ENCODE data around the gene PAPSS1.
A peak's percentile ranks its signal among the peaks of the same experiment; 100 is the strongest.

Gene PAPSS1

GRCh38 chr4:107683873-107684272 lies 36.2 kb downstream of the PAPSS1 start:
- Histone ChIP-seq H3K9me3 (ENCODE audit: insufficient read depth, low read length, severe bottlenecking) (no peaks in the 10 kb centered on the region), H3K4me3 (ENCODE audit: low read depth in 1 of 2, low read length in 2 of 2) (no peak overlapping the region), H3K4me1 (ENCODE audit: insufficient read depth, low read length) (no peaks in the 10 kb centered on the region), H3K27me3 (ENCODE audit: insufficient read depth, low read length, poor library complexity) (no peaks in the 10 kb centered on the region), H3K36me3 (ENCODE audit: insufficient read depth, low read length) (peaks cover 12% of the 10 kb centered on the region; the same call in 1 of the 2 replicates), H3K27ac (ENCODE audit: low read length) (no peak overlapping the region), H3K4me2 (ENCODE audit: insufficient read depth, low read length) (no peak overlapping the region), H4K20me1 (ENCODE audit: insufficient read depth, low read length) (no peaks in the 10 kb centered on the region), H3K79me2 (ENCODE audit: insufficient read depth, low read length) (no peaks in the 10 kb centered on the region), H3K9ac (ENCODE audit: low read depth, low read length) (no peak overlapping the region), H2AFZ (ENCODE audit: low read depth, low read length) (no peak overlapping the region)
- ATAC-seq (ENCODE audit: insufficient read depth, low read depth) (no peak), DNase-seq (no peak)
- TF ChIP-seq CTCF (IDR thresholded peaks at IDR 0.05; ENCODE audit: borderline replicate concordance, extremely low read depth, low read length, poor library complexity, severe bottlenecking) (no peak), EZH2 (IDR thresholded peaks at IDR 0.05; ENCODE audit: borderline replicate concordance, low read depth, low read length, severe bottlenecking) (no peak)

GRCh38 chr4:107682306-107682705 lies 37.7 kb downstream of the PAPSS1 start:
- H2AFZ ChIP-seq (ENCODE audit: low read depth, low read length): no peak overlapping the region
- H3K4me1 ChIP-seq (ENCODE audit: insufficient read depth, low read length): no peaks in the 10 kb centered on the region
- H3K4me3 ChIP-seq (ENCODE audit: low read depth in 1 of 2, low read length in 2 of 2): no peak overlapping the region
- H3K27ac ChIP-seq (ENCODE audit: low read length): no peak overlapping the region
- ATAC-seq (ENCODE audit: insufficient read depth, low read depth) (no peak), DNase-seq (no peak)
- H3K4me2 ChIP-seq (ENCODE audit: insufficient read depth, low read length): no peak overlapping the region
- peaks cover 20% of the 10 kb centered on the region; the same call in 1 of the 2 replicates for H3K36me3 ChIP-seq (ENCODE audit: insufficient read depth, low read length)
- no peaks in the 10 kb centered on the region for H3K79me2 ChIP-seq (ENCODE audit: insufficient read depth, low read length)
- TF ChIP-seq EZH2 (IDR thresholded peaks at IDR 0.05; ENCODE audit: borderline replicate concordance, low read depth, low read length, severe bottlenecking) (no peak), CTCF (IDR thresholded peaks at IDR 0.05; ENCODE audit: borderline replicate concordance, extremely low read depth, low read length, poor library complexity, severe bottlenecking) (no peak)
- H3K27me3 ChIP-seq (ENCODE audit: insufficient read depth, low read length, poor library complexity): no peaks in the 10 kb centered on the region
- no peak overlapping the region for H3K9ac ChIP-seq (ENCODE audit: low read depth, low read length)
- H4K20me1 ChIP-seq (ENCODE audit: insufficient read depth, low read length): no peaks in the 10 kb centered on the region
- H3K9me3 ChIP-seq (ENCODE audit: insufficient read depth, low read length, severe bottlenecking): peaks cover 3% of the 10 kb centered on the region

- Histone ChIP-seq H3K27ac (ENCODE audit: low read length) (no peak overlapping the region), H3K9me3 (ENCODE audit: insufficient read depth, low read length, severe bottlenecking) (no peaks in the 10 kb centered on the region), H3K9ac (ENCODE audit: low read depth, low read length) (no peak overlapping the region), H3K36me3 (ENCODE audit: insufficient read depth, low read length) (peaks cover 5% of the 10 kb centered on the region; the same call in 1 of the 2 replicates), H3K79me2 (ENCODE audit: insufficient read depth, low read length) (no peaks in the 10 kb centered on the region), H4K20me1 (ENCODE audit: insufficient read depth, low read length) (no peaks in the 10 kb centered on the region), H3K4me1 (ENCODE audit: insufficient read depth, low read length) (no peaks in the 10 kb centered on the region), H3K4me3 (ENCODE audit: low read depth in 1 of 2, low read length in 2 of 2) (no peak overlapping the region), H2AFZ (ENCODE audit: low read depth, low read length) (no peak overlapping the region), H3K27me3 (ENCODE audit: insufficient read depth, low read length, poor library complexity) (no peaks in the 10 kb centered on the region), H3K4me2 (ENCODE audit: insufficient read depth, low read length) (no peak overlapping the region)
- DNase-seq: no peak
- TF ChIP-seq CTCF (IDR thresholded peaks at IDR 0.05; ENCODE audit: borderline replicate concordance, extremely low read depth, low read length, poor library complexity, severe bottlenecking): no peak
- no peak for TF ChIP-seq EZH2 (IDR thresholded peaks at IDR 0.05; ENCODE audit: borderline replicate concordance, low read depth, low read length, severe bottlenecking)
- no peak for ATAC-seq (ENCODE audit: insufficient read depth, low read depth)
These were observed 51.0 kb downstream of the PAPSS1 start for GRCh38 chr4:107669068-107669467.

GRCh38 chr4:107666134-107666533 lies 53.9 kb downstream of the PAPSS1 start:
- no peak overlapping the region for H3K9ac ChIP-seq (ENCODE audit: low read depth, low read length)
- no peak overlapping the region for H2AFZ ChIP-seq (ENCODE audit: low read depth, low read length)
- DNase-seq (no peak), ATAC-seq (ENCODE audit: insufficient read depth, low read depth) (no peak)
- no peaks in the 10 kb centered on the region for H3K79me2 ChIP-seq (ENCODE audit: insufficient read depth, low read length)
- H3K27ac ChIP-seq (ENCODE audit: low read length): no peak overlapping the region
- TF ChIP-seq EZH2 (IDR thresholded peaks at IDR 0.05; ENCODE audit: borderline replicate concordance, low read depth, low read length, severe bottlenecking) (no peak), CTCF (IDR thresholded peaks at IDR 0.05; ENCODE audit: borderline replicate concordance, extremely low read depth, low read length, poor library complexity, severe bottlenecking) (peak; percentile 32)
- no peaks in the 10 kb centered on the region for H3K27me3 ChIP-seq (ENCODE audit: insufficient read depth, low read length, poor library complexity)
- H4K20me1 ChIP-seq (ENCODE audit: insufficient read depth, low read length): no peaks in the 10 kb centered on the region
- H3K4me2 ChIP-seq (ENCODE audit: insufficient read depth, low read length): no peak overlapping the region
- H3K36me3 ChIP-seq (ENCODE audit: insufficient read depth, low read length): no peaks in the 10 kb centered on the region
- H3K4me1 ChIP-seq (ENCODE audit: insufficient read depth, low read length): no peaks in the 10 kb centered on the region
- H3K9me3 ChIP-seq (ENCODE audit: insufficient read depth, low read length, severe bottlenecking): no peaks in the 10 kb centered on the region
- H3K4me3 ChIP-seq (ENCODE audit: low read depth in 1 of 2, low read length in 2 of 2): no peak overlapping the region

All from DND-41 (cell line).